Thyroid gland (tissue), 4 donors: ENCODE results near the gene ATP2B1. TPM values are rescaled to one million over a fixed set of nuclear protein-coding genes. Genes with fewer than 3 reads are reported as not detected.
A peak's percentile ranks its signal among the peaks of the same experiment; 100 is the strongest.

ENCODE experiments used
- DNase-seq, 2 donors: peaks; one replicate each; pipeline ENCODE4 v3.0.0-alpha.2; 2019
- H3K27ac ChIP-seq, 3 donors: fragments of 200-600 bp; sonication (generic); 1 replicate in 2 of 3; 2 replicates in 1 of 3; pipeline ENCODE4 v1.5.1; 2016 to 2019; ENCODE audit warnings: mild to moderate bottlenecking in 1 of 3, moderate library complexity in 1 of 3
- H3K27me3 ChIP-seq: fragments of 200-600 bp; sonication (generic); one replicate; pipeline ENCODE4 v1.5.1; 2019
- H3K36me3 ChIP-seq, 2 donors: fragments of 200-600 bp; sonication (generic); one replicate each; pipeline ENCODE4 v1.5.1; 2016 to 2019
- H3K4me1 ChIP-seq, 2 donors: fragments of 200-600 bp; sonication (generic); one replicate each; pipeline ENCODE4 v1.5.1; 2017 to 2019
- H3K4me3 ChIP-seq, 3 donors: fragments of 200-600 bp; sonication (generic); replicated peaks in 1 of 3; 1 replicate in 2 of 3; 2 replicates in 1 of 3; pipeline ENCODE4 v1.5.1; 2016; ENCODE audit warnings: mild to moderate bottlenecking in 1 of 3
- H3K9me3 ChIP-seq: fragments of 200-600 bp; sonication (generic); one replicate; pipeline ENCODE4 v1.5.1; 2017
- CTCF ChIP-seq, 6 experiments: fragments of 200-600 bp in 3 of 6; fragments of 450-650 bp in 3 of 6; sonication (generic) in 3 of 6; IDR thresholded peaks; one replicate each; pipeline ENCODE4 v1.5.1; 2016 to 2019; ENCODE audit warnings: antibody characterized with exemption in 6 of 6, mild to moderate bottlenecking in 2 of 6, inconsistent platforms in 1 of 6, moderate library complexity in 1 of 6
- POLR2A ChIP-seq, 2 donors: fragments of 450-650 bp; IDR thresholded peaks; one replicate each; pipeline ENCODE4 v1.6.1; 2017; ENCODE audit warnings: antibody characterized with exemption in 2 of 2, mild to moderate bottlenecking in 2 of 2, moderate library complexity in 1 of 2
- whole genome bisulfite sequencing, 2 donors: methylation state at CpG; one replicate each; pipeline ENCODE4 v1.1.5; 2017; 5-methylcytosine and 5-hydroxymethylcytosine counted together
- intact Hi-C: fragments of 100-400 bp; cut with DNase I; formaldehyde crosslinking; loops from one replicate; pipeline ENCODE4 v1.15.1; 2023
- total RNA-seq, 4 donors: library from RNA; depleted of rRNA; stranded (reverse); fragments of >200 nt; gene quantifications; one replicate each; pipeline ENCODE4 v1.2.3, GENCODE V29; 2016

ATP2B1 gene
- total RNA-seq, 4 donors from 2014 or later, result 34.5 to 66.0 (median 44.4) TPM

- TF ChIP-seq POLR2A (IDR thresholded peaks at IDR 0.05) (no peak), CTCF (IDR thresholded peaks at IDR 0.05) (peak; percentile 36 to 90 (median 75))
- peaks cover 24 to 30% of the 10 kb centered on the region in 2 donors for H3K4me1 ChIP-seq
- H3K9me3 ChIP-seq, result no peaks in the 10 kb centered on the region
- peak; percentile 71 to 75 for DNase-seq
- no peaks in the 10 kb centered on the region for H3K27me3 ChIP-seq
- H3K36me3 ChIP-seq, result no peaks in the 10 kb centered on the region
- intact Hi-C loops, result no loop called here
- WGBS, 2 donors, result 14 to 18% methylated on average over 6 of the region's 6 CpGs
- H3K27ac ChIP-seq, result peak overlapping the region in 2 of 3 donors; percentile 37 to 63
- no peak overlapping the region for H3K4me3 ChIP-seq
Measured at GRCh38 chr12:89542912-89543592, 165.6 kb downstream of the ATP2B1 start.

- Histone ChIP-seq H3K27ac (no peak overlapping the region), H3K9me3 (no peaks in the 10 kb centered on the region), H3K36me3 (no peaks in the 10 kb centered on the region), H3K4me1 (peaks cover 24 to 30% of the 10 kb centered on the region in 2 donors), H3K4me3 (no peak overlapping the region), H3K27me3 (no peaks in the 10 kb centered on the region)
- WGBS, 2 donors, result 93 to 94% methylated on average over 2 of the region's 2 CpGs
- no peak for DNase-seq
- intact Hi-C loops, result no loop called here
- TF ChIP-seq POLR2A (IDR thresholded peaks at IDR 0.05), result no peak
- no peak for TF ChIP-seq CTCF (IDR thresholded peaks at IDR 0.05)
Measured at GRCh38 chr12:89542236-89542635, 166.4 kb downstream of the ATP2B1 start.

DNA sequence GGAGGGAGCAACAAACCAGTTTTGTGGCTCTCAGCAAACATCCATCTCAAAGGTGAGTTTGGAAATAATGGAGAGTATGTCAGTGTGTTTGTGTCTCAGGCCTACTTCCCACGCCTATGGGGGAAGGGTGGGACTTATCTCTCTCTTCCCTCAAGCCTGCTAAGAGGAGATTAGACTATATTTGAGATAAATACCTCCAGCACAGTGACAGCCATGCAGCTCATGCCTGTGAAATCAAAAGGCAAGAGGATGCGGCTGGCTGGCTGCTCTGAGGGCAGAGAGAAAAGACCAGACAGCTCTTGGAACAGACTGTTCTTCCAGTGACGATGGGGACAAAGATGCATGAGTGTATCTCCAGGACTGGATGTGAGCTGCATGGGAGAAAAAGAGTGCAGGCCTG lies 168.1 kb downstream of the ATP2B1 start:
- DNase-seq, result no peak
- Histone ChIP-seq H3K4me3 (no peak overlapping the region), H3K4me1 (peaks cover 23 to 30% of the 10 kb centered on the region in 2 donors), H3K36me3 (no peaks in the 10 kb centered on the region), H3K27me3 (no peaks in the 10 kb centered on the region), H3K27ac (no peak overlapping the region), H3K9me3 (no peaks in the 10 kb centered on the region)
- intact Hi-C loops, result no loop called here
- TF ChIP-seq CTCF (IDR thresholded peaks at IDR 0.05), result no peak
- TF ChIP-seq POLR2A (IDR thresholded peaks at IDR 0.05), result no peak
- 81 to 94% methylated on average over 3 of the region's 3 CpGs for WGBS, 2 donors

GRCh38 chr12:89539426-89540223 lies 169.0 kb downstream of the ATP2B1 start:
- Histone ChIP-seq H3K9me3 (no peaks in the 10 kb centered on the region), H3K4me1 (peaks cover 13 to 20% of the 10 kb centered on the region in 2 donors), H3K36me3 (no peaks in the 10 kb centered on the region), H3K4me3 (no peak overlapping the region), H3K27me3 (no peaks in the 10 kb centered on the region), H3K27ac (no peak overlapping the region)
- intact Hi-C loops, result no loop called here
- no peak for TF ChIP-seq POLR2A (IDR thresholded peaks at IDR 0.05)
- no peak for TF ChIP-seq CTCF (IDR thresholded peaks at IDR 0.05)
- DNase-seq, result no peak
- WGBS, 2 donors, result 85 to 88% methylated on average over 5 of the region's 5 CpGs

GRCh38 chr12:89538897-89539296 lies 169.7 kb downstream of the ATP2B1 start:
- intact Hi-C loops, result no loop called here
- Histone ChIP-seq H3K27me3 (no peaks in the 10 kb centered on the region), H3K36me3 (no peaks in the 10 kb centered on the region), H3K9me3 (no peaks in the 10 kb centered on the region), H3K4me1 (peaks cover 9 to 13% of the 10 kb centered on the region in 2 donors), H3K4me3 (no peak overlapping the region), H3K27ac (no peak overlapping the region)
- 88 to 95% methylated on average over 4 of the region's 4 CpGs for WGBS, 2 donors
- no peak for TF ChIP-seq POLR2A (IDR thresholded peaks at IDR 0.05)
- no peak for TF ChIP-seq CTCF (IDR thresholded peaks at IDR 0.05)
- DNase-seq, result no peak
